ENCODE results near the gene FAM167B.
"Not testable (repeated sequence)": the region's sequence is repeated elsewhere in the genome, so short reads cannot be mapped to it uniquely, and the experiment has no call there.

FAM167B gene

GRCh38 chr1:32263744-32264143, 16.7 kb downstream of the FAM167B start:
- DNase-seq (ENCODE audit: insufficient read length, low spot score) = no peak
- FAIRE-seq = no peak
- no peak for TF ChIP-seq POLR2A (IDR thresholded peaks at IDR 0.05; ENCODE audit: low read depth, low read length)

DNA sequence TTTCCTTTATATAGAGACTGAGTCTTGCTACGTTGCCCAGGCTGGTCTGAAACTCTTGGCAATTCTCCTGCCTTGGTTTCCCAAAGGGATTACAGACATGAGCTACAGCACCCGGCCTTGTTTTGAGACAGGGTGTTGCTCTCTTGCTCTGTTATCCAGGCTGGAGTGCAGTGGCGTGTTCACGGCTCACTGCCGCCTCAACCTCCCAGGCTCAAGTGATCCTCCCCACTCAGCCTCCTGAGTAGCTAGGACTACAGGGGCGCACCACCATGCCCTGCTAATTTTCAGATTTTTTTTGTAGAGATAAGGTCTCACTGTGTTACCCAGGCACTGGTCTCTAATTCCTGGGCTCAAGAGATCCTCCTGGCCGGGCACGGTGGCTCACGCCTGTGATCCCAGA, 18.8 kb downstream of the FAM167B start:
- DNase-seq (ENCODE audit: insufficient read length, low spot score) (no peak), FAIRE-seq (no peak)
- no peak for TF ChIP-seq POLR2A (IDR thresholded peaks at IDR 0.05; ENCODE audit: low read depth, low read length)

- FAIRE-seq = no peak
Observed at GRCh38 chr1:32266921-32267591, 20.0 kb downstream of the FAM167B start.

DNA sequence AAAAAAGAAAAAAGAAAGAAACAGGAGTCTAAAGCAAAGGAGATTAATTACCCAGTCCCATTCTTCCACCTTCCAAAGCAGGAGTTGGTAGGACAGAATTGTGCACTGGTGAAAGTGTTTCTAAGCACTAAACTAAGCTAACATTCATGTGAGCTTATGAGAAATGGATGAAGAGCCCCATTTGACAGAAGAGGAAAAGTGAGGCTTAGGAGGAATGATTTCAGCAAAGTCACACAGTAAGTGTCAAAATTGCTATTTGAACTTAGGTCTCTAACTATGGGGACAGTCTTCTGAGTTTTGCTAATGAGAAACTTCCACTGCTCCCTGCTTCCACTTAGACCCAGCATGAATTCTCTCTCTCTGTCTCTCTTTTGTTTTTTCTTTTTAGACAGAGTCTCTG, 22.7 kb downstream of the FAM167B start:
- TF ChIP-seq POLR2A (IDR thresholded peaks at IDR 0.05; ENCODE audit: low read depth, low read length) = no peak
- no peak for DNase-seq (ENCODE audit: insufficient read length, low spot score)
- no peak for FAIRE-seq

More at GRCh38 chr1:32266921-32267591, 20.0 kb downstream of the FAM167B start:
- DNase-seq (ENCODE audit: insufficient read length, low spot score) = no peak
- TF ChIP-seq POLR2A (IDR thresholded peaks at IDR 0.05; ENCODE audit: low read depth, low read length) = no peak

GRCh38 chr1:32272557-32273390, 25.8 kb downstream of the FAM167B start:
- no peak for FAIRE-seq
- no peak for DNase-seq (ENCODE audit: insufficient read length, low spot score)
- no peak for TF ChIP-seq POLR2A (IDR thresholded peaks at IDR 0.05; ENCODE audit: low read depth, low read length)

DNA sequence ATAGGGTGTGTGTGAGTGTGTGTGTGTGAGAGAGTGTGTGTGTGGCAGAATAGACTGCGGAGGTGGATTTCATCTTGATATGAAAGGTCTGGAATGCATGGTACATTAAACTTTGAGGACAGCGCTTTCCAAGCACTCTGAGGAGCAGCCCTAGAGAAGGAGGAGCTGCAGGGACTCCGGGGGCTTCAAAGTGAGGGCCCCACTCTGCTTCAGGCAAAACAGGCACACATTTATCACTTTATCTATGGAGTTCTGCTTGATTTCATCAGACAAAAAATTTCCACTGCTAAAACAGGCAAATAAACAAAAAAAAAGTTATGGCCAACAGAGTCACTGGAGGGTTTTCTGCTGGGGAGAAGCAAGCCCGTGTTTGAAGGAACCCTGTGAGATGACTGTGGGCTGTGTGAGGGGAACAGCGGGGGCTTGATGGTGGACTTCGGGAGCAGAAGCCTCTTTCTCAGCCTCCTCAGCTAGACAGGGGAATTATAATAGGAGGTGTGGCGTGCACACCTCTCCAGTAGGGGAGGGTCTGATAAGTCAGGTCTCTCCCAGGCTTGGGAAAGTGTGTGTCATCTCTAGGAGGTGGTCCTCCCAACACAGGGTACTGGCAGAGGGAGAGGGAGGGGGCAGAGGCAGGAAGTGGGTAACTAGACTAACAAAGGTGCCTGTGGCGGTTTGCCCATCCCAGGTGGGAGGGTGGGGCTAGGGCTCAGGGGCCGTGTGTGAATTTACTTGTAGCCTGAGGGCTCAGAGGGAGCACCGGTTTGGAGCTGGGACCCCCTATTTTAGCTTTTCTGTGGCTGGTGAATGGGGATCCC, 26.6 kb downstream of the FAM167B start:
- FAIRE-seq (no peak), DNase-seq (ENCODE audit: insufficient read length, low spot score) (no peak)
- no peak for TF ChIP-seq POLR2A (IDR thresholded peaks at IDR 0.05; ENCODE audit: low read depth, low read length)

GRCh38 chr1:32274646-32275340, 27.8 kb downstream of the FAM167B start:
- no peak for DNase-seq (ENCODE audit: insufficient read length, low spot score)
- TF ChIP-seq POLR2A (IDR thresholded peaks at IDR 0.05; ENCODE audit: low read depth, low read length) = no peak
- FAIRE-seq = no peak

- no peak for TF ChIP-seq POLR2A (IDR thresholded peaks at IDR 0.05; ENCODE audit: low read depth, low read length)
- FAIRE-seq (no peak), DNase-seq (ENCODE audit: insufficient read length, low spot score) (no peak)
Observed at GRCh38 chr1:32275424-32275823, 28.4 kb downstream of the FAM167B start.

DNA sequence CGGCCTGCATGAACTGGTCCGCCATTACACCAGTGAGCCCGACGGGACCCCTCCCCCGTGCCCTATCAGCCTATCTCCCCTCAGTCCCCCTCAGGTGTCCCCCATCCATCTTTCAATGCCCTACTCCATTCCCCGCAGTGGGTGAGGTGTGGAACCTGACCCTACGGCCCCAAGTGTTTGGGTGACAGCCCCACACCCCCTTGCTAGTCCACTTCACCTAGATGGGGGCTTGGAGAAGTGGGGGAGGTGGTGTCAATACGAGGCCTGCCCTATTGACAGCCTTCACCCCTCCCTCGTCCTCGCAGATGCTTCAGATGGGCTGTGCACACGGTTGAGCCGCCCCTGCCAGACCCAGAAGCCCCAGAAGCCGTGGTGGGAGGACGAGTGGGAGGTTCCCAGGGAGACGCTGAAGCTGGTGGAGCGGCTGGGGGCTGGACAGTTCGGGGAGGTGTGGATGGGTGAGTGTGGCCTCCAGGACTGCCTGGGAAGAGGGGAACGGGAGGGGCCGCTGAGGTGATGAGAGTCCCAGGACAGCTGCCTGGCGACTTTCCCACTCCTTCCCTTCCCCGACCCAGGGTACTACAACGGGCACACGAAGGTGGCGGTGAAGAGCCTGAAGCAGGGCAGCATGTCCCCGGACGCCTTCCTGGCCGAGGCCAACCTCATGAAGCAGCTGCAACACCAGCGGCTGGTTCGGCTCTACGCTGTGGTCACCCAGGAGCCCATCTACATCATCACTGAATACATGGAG, 29.2 kb downstream of the FAM167B start:
- DNase-seq (ENCODE audit: insufficient read length, low spot score) = no peak
- FAIRE-seq = no peak
- no peak for TF ChIP-seq POLR2A (IDR thresholded peaks at IDR 0.05; ENCODE audit: low read depth, low read length)

DNA sequence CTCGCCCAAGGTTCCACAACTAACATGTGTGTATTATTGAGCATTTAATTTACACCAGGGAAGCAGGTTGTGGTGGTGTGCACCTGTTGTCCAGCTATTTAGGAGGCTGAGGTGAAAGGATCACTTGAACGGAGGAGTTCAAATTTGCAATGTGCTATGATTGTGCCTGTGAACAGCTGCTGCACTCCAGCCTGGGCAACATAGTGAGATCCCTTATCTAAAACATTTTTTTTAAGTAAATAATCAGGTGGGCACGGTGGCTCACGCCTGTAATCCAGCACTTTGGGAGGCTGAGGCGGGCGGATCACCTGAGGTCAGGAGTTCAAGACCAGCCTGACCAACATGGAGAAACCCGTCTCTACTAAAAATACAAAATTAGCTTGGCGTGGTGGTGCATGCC, 37.8 kb downstream of the FAM167B start:
- not testable (repeated sequence) for DNase-seq (ENCODE audit: insufficient read length, low spot score); FAIRE-seq

DNA sequence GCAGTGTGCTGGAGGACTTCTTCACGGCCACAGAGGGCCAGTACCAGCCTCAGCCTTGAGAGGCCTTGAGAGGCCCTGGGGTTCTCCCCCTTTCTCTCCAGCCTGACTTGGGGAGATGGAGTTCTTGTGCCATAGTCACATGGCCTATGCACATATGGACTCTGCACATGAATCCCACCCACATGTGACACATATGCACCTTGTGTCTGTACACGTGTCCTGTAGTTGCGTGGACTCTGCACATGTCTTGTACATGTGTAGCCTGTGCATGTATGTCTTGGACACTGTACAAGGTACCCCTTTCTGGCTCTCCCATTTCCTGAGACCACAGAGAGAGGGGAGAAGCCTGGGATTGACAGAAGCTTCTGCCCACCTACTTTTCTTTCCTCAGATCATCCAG, 38.6 kb downstream of the FAM167B start:
- DNase-seq (ENCODE audit: insufficient read length, low spot score) (no peak), FAIRE-seq (no peak)
- TF ChIP-seq POLR2A (IDR thresholded peaks at IDR 0.05; ENCODE audit: low read depth, low read length) = no peak

GRCh38 chr1:32286763-32287162, 39.7 kb downstream of the FAM167B start:
- no peak for FAIRE-seq
- no peak for TF ChIP-seq POLR2A (IDR thresholded peaks at IDR 0.05; ENCODE audit: low read depth, low read length)
- DNase-seq (ENCODE audit: insufficient read length, low spot score) = no peak

DNA sequence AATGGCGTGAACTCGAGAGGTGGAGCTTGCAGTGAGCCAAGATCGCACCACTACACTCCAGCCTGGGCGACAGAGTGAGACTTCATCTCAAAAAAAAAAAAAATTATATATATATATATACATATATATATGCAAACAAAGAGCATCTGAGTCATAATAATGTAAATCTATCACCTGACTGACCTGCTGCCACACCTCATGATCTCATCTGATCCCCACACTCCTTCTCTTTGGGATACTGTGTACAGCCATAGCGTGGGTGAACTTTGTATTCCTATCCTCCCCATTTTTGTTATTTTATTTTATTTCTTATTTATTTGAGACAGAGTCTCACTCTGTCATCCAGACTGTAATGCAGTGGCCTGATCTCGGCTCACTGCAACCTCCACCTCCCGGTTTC, 42.2 kb downstream of the FAM167B start:
- FAIRE-seq (no peak), DNase-seq (ENCODE audit: insufficient read length, low spot score) (no peak)
- no peak for TF ChIP-seq POLR2A (IDR thresholded peaks at IDR 0.05; ENCODE audit: low read depth, low read length)

Data from H54 (cell line).